GM18870 (cell line): ENCODE measurements around the gene ZNHIT1.

ENCODE experiments used
- ATAC-seq: cut with Tn5 transposase; IDR thresholded peaks from one replicate; pipeline ENCODE4 v1.9.1; 2021; ENCODE audit warnings: moderate library complexity; ENCODE audit not compliant: unreplicated experiment

Gene ZNHIT1

GRCh38 chr7:101216860-101217387, 1.0 kb upstream of the ZNHIT1 start:
- no peak for ATAC-seq

GRCh38 chr7:101218236-101219125, 516 bp downstream of the ZNHIT1 start:
- peak; percentile 23 for ATAC-seq

- ATAC-seq = no peak
Observed at GRCh38 chr7:101220295-101220694, 2.3 kb downstream of the ZNHIT1 start.

- no peak for ATAC-seq
Observed at GRCh38 chr7:101222275-101222830, 4.4 kb downstream of the ZNHIT1 start.

- no peak for ATAC-seq
Observed at GRCh38 chr7:101223528-101223927, 5.6 kb downstream of the ZNHIT1 start.

- ATAC-seq = no peak
Observed at GRCh38 chr7:101225650-101226049, 7.7 kb downstream of the ZNHIT1 start.

GRCh38 chr7:101226721-101227120, 8.8 kb downstream of the ZNHIT1 start:
- ATAC-seq = no peak

- ATAC-seq = no peak
Observed at GRCh38 chr7:101231644-101232043, 13.7 kb downstream of the ZNHIT1 start.

GRCh38 chr7:101232141-101232850, 14.3 kb downstream of the ZNHIT1 start:
- no peak for ATAC-seq

- no peak for ATAC-seq
Observed at GRCh38 chr7:101233907-101234547, 16.1 kb downstream of the ZNHIT1 start.

- no peak for ATAC-seq
Observed at GRCh38 chr7:101234636-101235035, 16.7 kb downstream of the ZNHIT1 start.

- no peak for ATAC-seq
Observed at GRCh38 chr7:101235050-101235449, 17.1 kb downstream of the ZNHIT1 start.

GRCh38 chr7:101235522-101235921, 17.6 kb downstream of the ZNHIT1 start:
- no peak for ATAC-seq

- no peak for ATAC-seq
Observed at GRCh38 chr7:101236292-101236835, 18.4 kb downstream of the ZNHIT1 start.

GRCh38 chr7:101237206-101238067, 19.5 kb downstream of the ZNHIT1 start, which contains the start of gene CLDN15:
Gene CLDN15 (minus strand): TSS chr7:101237802. CDS start chr7:101237581, 221 bp downstream.
- ATAC-seq = no peak

GRCh38 chr7:101238226-101239182, 20.5 kb downstream of the ZNHIT1 start:
- no peak for ATAC-seq

- no peak for ATAC-seq
Observed at GRCh38 chr7:101239191-101239950, 21.4 kb downstream of the ZNHIT1 start.

GRCh38 chr7:101239951-101240220, 21.9 kb downstream of the ZNHIT1 start:
- ATAC-seq = no peak
